K562 (cell line): ENCODE measurements around the gene PFAS. TPM values are rescaled to one million over a fixed set of nuclear protein-coding genes. Genes with fewer than 3 reads are reported as not detected.

Source experiments
- ATAC-seq: fragments of 200-7000 bp; cut with Tn5 transposase; 3 replicates; pipeline ENCODE4 v1.9.1; 2020; ENCODE audit warnings: moderate library complexity
- BruUV-seq: library from RNA; stranded (reverse); fragments of 400-500 nt; replicated peaks from 2 replicates; lab custom pipeline; 2021; lab: Mats Ljungman, UMichigan
- CTCF ChIA-PET: fragments of 300-600 bp; formaldehyde crosslinking; extraction: SDS; loops from one replicate; lab custom pipeline; 2021; ENCODE audit warnings: low intra/inter-chr PET ratio; lab: Yijun Ruan, JAX
- POLR2A ChIA-PET: fragments of 300-600, 350-650 bp; sonication (Branson Sonifier 250); formaldehyde crosslinking; extraction: SDS; loops from one replicate; lab custom pipeline; 2021; ENCODE audit warnings: antibody characterized with exemption, inconsistent platforms; lab: Yijun Ruan, JAX
- DNase-seq, 4 experiments: peaks; one replicate each; pipeline versions ENCODE4 v3.0.0 to v3.0.0-alpha.2; 2011 to 2018; ENCODE audit warnings: low spot score in 3 of 4, mixed read lengths in 3 of 4; ENCODE audit errors: extremely low read depth in 1 of 4
- FAIRE-seq: peaks from 2 replicates; lab custom pipeline; 2011; peaks lifted over from hg19 to GRCh38; lab: Jason Lieb, UNC
- H2AFZ ChIP-seq: 2 replicates; pipeline ENCODE4 v1.6.0; 2011; ENCODE audit warnings: low read depth, low read length, control low read depth, inconsistent platforms
- H3K27ac ChIP-seq: fragments of 200-600 bp; 3 replicates; pipeline ENCODE4 v1.8.0; 2011; ENCODE audit warnings: low read depth, mild to moderate bottlenecking, control low read depth, inconsistent platforms, low read length, moderate library complexity, mixed read lengths; ENCODE audit errors: extremely low read depth
- H3K27me3 ChIP-seq, 2 experiments: fragments of 300-600 bp in 1 of 2; 2 replicates in 1 of 2; 3 replicates in 1 of 2; pipeline versions ENCODE4 v1.6.0 to v1.8.0; 2011; ENCODE audit warnings: inconsistent platforms in 2 of 2, low read length in 2 of 2, mild to moderate bottlenecking in 1 of 2, mixed read lengths in 1 of 2, moderate library complexity in 1 of 2; ENCODE audit not compliant: control insufficient read depth in 2 of 2, insufficient read depth in 2 of 2
- H3K36me3 ChIP-seq: fragments of 300-600 bp; 3 replicates; pipeline ENCODE4 v1.8.0; 2011; ENCODE audit warnings: mild to moderate bottlenecking, low read length, inconsistent platforms; ENCODE audit not compliant: control insufficient read depth, insufficient read depth
- H3K4me1 ChIP-seq, 2 experiments: fragments of 200-600 bp in 1 of 2; replicated peaks in 1 of 2; 2 replicates in 1 of 2; 3 replicates in 1 of 2; pipeline versions ENCODE4 v1.5.1 to v1.8.0; 2011; ENCODE audit warnings: inconsistent platforms in 2 of 2, low read length in 2 of 2, mild to moderate bottlenecking in 1 of 2, mixed read lengths in 1 of 2, moderate library complexity in 1 of 2; ENCODE audit not compliant: control insufficient read depth in 2 of 2, insufficient read depth in 2 of 2
- H3K4me2 ChIP-seq: 2 replicates; pipeline ENCODE4 v1.6.1; 2011; ENCODE audit warnings: low read length, control low read depth, inconsistent platforms, mixed read lengths; ENCODE audit not compliant: insufficient read depth
- H3K4me3 ChIP-seq: fragments of 200-600 bp; sonication (generic), shearing (Covaris generic); 2 replicates; pipeline ENCODE4 v1.5.1; 2016; ENCODE audit warnings: control low read depth, inconsistent platforms
- H3K79me2 ChIP-seq: fragments of 200-600 bp; 3 replicates; pipeline ENCODE4 v1.8.0; 2011; ENCODE audit warnings: low read length, inconsistent platforms; ENCODE audit not compliant: control insufficient read depth, insufficient read depth
- H3K9ac ChIP-seq, 2 experiments: 2 replicates each; pipeline versions ENCODE4 v1.6.0 to v1.6.1; 2011; ENCODE audit warnings: low read depth in 2 of 2, low read length in 2 of 2, control low read depth in 1 of 2, inconsistent platforms in 1 of 2, mild to moderate bottlenecking in 1 of 2, mixed read lengths in 1 of 2; ENCODE audit not compliant: insufficient read depth in 1 of 2
- H3K9me1 ChIP-seq: one replicate; pipeline ENCODE4 v1.6.0; 2011; ENCODE audit warnings: inconsistent platforms, mild to moderate bottlenecking, low read length, moderate library complexity; ENCODE audit not compliant: control insufficient read depth, insufficient read depth
- H3K9me3 ChIP-seq: replicated peaks from 2 replicates; pipeline ENCODE4 v1.5.1; 2011; ENCODE audit warnings: low read depth, low read length, inconsistent platforms; ENCODE audit not compliant: control insufficient read depth, insufficient read depth
- H4K20me1 ChIP-seq: replicated peaks from 2 replicates; pipeline ENCODE4 v1.6.1; 2011; ENCODE audit warnings: low read length, inconsistent platforms, mixed read lengths; ENCODE audit not compliant: control insufficient read depth, insufficient read depth
- CAMTA2 ChIP-seq: fragments of 250-450 bp; sonication (Bioruptor Pico); conservative IDR thresholded peaks from 2 replicates; pipeline ENCODE4 v1.5.1; 2022
- FOXK1 ChIP-seq: sonication (generic); formaldehyde crosslinking; IDR thresholded peaks from 2 replicates; pipeline ENCODE4 v1.8.0; 2022; ENCODE audit warnings: missing genetic modification reagents, mild to moderate bottlenecking, borderline replicate concordance
- HEY1 ChIP-seq: fragments of 250-450 bp; sonication (Bioruptor Pico); IDR thresholded peaks from 2 replicates; pipeline ENCODE4 v1.5.0; 2020; ENCODE audit warnings: mild to moderate bottlenecking, moderate library complexity, borderline replicate concordance
- ILF3 ChIP-seq: fragments of 450-650 bp; IDR thresholded peaks from 2 replicates; pipeline ENCODE4 v1.6.1; 2018; ENCODE audit warnings: antibody characterized with exemption, mild to moderate bottlenecking, moderate library complexity, borderline replicate concordance
- KAT7 ChIP-seq: sonication (generic); formaldehyde crosslinking; IDR thresholded peaks from 2 replicates; pipeline ENCODE4 v1.8.0; 2022; ENCODE audit warnings: missing genetic modification reagents, mild to moderate bottlenecking, borderline replicate concordance
- POLR2G ChIP-seq: fragments of 200-400 bp; formaldehyde crosslinking; IDR thresholded peaks from 2 replicates; pipeline ENCODE4 v1.6.1; 2017; ENCODE audit warnings: low read depth, mild to moderate bottlenecking, antibody characterized with exemption, low read length, moderate library complexity
- POLR2H ChIP-seq: IDR thresholded peaks from 2 replicates; pipeline ENCODE4 v1.6.1; 2016; ENCODE audit warnings: missing genetic modification characterization, low read depth, mild to moderate bottlenecking, control low read depth, missing compliant biosample characterization, moderate library complexity
- RBM15 ChIP-seq: fragments of 200-400 bp; formaldehyde crosslinking; IDR thresholded peaks from 2 replicates; pipeline ENCODE4 v1.6.1; 2018; ENCODE audit warnings: mild to moderate bottlenecking, low read length, moderate library complexity; ENCODE audit not compliant: insufficient read depth
- SIX5 ChIP-seq, 2 experiments: IDR thresholded peaks; 2 replicates each; pipeline ENCODE4 v1.6.1; 2011; ENCODE audit warnings: low read length in 2 of 2, borderline replicate concordance in 1 of 2, low read depth in 1 of 2, mild to moderate bottlenecking in 1 of 2, moderate library complexity in 1 of 2; ENCODE audit not compliant: insufficient read depth in 1 of 2
- SMARCA4 ChIP-seq: fragments of 450-650 bp; IDR thresholded peaks from 2 replicates; pipeline ENCODE4 v1.6.1; 2016
- TAF9B ChIP-seq: fragments of 450-650 bp; IDR thresholded peaks from 2 replicates; pipeline ENCODE4 v1.6.1; 2018; ENCODE audit warnings: mild to moderate bottlenecking; ENCODE audit not compliant: partially characterized antibody
- U2AF1 ChIP-seq: fragments of 200-400 bp; formaldehyde crosslinking; optimal IDR thresholded peaks from 2 replicates; pipeline ENCODE3; 2017; ENCODE audit warnings: mild to moderate bottlenecking, low read depth, low read length, moderate library complexity
- ZEB2 ChIP-seq: fragments of 450-650 bp; IDR thresholded peaks from 2 replicates; pipeline ENCODE4 v1.6.1; 2016
- ZNF134 ChIP-seq: fragments of 250-450 bp; sonication (Bioruptor Pico); conservative IDR thresholded peaks from 2 replicates; pipeline ENCODE4 v1.4.0; 2020
- ZNF23 ChIP-seq: fragments of 250-450 bp; sonication (Bioruptor Pico); IDR thresholded peaks from 2 replicates; pipeline ENCODE4 v1.4.0; 2020; ENCODE audit warnings: mild to moderate bottlenecking
- ZNF280B ChIP-seq: fragments of 250-450 bp; sonication (Bioruptor Pico); IDR thresholded peaks from 2 replicates; pipeline ENCODE4 v1.5.1; 2021; ENCODE audit warnings: mild to moderate bottlenecking
- ZNF316 ChIP-seq: fragments of 450-650 bp; IDR thresholded peaks from 2 replicates; pipeline ENCODE4 v1.6.1; 2016
- ZNF644 ChIP-seq: fragments of 200-800 bp; sonication (Bioruptor generic); IDR thresholded peaks from 2 replicates; pipeline ENCODE4 v1.6.1; 2016; ENCODE audit warnings: low read depth, missing genetic modification characterization, missing compliant biosample characterization
- WGBS: fragments of 100-300 bp; shearing (Covaris generic); methylation state at CpG from one replicate; pipeline ENCODE4 v1.1.6; 2016; ENCODE audit warnings: low coverage, mixed read lengths; ENCODE audit not compliant: insufficient coverage; ENCODE audit errors: missing lambda C conversion rate; 5-methylcytosine and 5-hydroxymethylcytosine counted together
- in situ Hi-C: fragments of 300-500 bp; cut with MboI; formaldehyde crosslinking; loops from 4 replicates; pipeline ENCODE4 v1.15.0; 2018; ENCODE audit warnings: inconsistent platforms, mixed read lengths
- intact Hi-C: fragments of 100-400 bp; cut with micrococcal nuclease; formaldehyde crosslinking; loops from 2 replicates; pipeline ENCODE4 v1.14.2; 2022
- polyA plus RNA-seq, 8 experiments: library from polyadenylated mRNA; depleted of rRNA in 4 of 8; stranded (reverse) in 5 of 8; unstranded in 3 of 8; fragments of >200 nt; fragmentation: Nextera tagmentation in 2 of 8; fragmentation: Illumina TruSeq in 1 of 8; extraction: Ambion mirVana in 2 of 8; extraction: Trizol in 1 of 8; gene quantifications; 2 replicates each; pipeline versions ENCODE4 v1.2.1 to v1.2.3, GENCODE V29; 2011 to 2014; ENCODE audit warnings: inconsistent platforms in 1 of 8, missing spikeins in 1 of 8
- total RNA-seq, 7 experiments: library from RNA; depleted of rRNA in 6 of 7; stranded (reverse); fragments of >200 nt in 6 of 7; fragmentation: Illumina TruSeq in 2 of 7; extraction: Trizol in 2 of 7; gene quantifications; 2 replicates each; pipeline versions ENCODE4 v1.2.1 to v1.2.3, GENCODE V29; 2011 to 2021; ENCODE audit warnings: low replicate concordance in 1 of 7

PFAS gene
- total and polyA plus RNA-seq, 9 of the 15 experiments (the other 6 are each of a cell fraction or from before 2014, with no cell fraction given): 11.6 to 131 (median 43.9) TPM

DNA sequence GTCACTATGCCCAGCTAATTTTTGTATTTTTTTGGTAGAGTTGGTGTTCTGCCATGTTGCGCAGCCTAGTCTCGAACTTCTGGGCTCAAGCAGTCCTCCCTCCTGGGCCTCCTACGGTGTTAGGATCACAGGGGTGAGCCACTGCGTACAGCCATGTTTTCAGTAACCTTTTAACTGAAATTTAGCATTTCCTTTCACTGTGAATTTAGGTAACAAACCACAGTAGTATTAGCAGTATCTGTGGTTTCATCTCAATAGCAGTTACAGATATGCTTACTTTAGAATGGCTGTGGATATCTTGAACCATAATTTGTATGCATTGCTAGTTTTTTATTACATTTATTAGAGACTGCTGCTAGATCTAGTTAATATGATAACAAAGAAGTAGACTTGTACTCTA lies 35.0 kb downstream of the PFAS start:
- DNase-seq (no peak), ATAC-seq (no peak), FAIRE-seq (no peak)
- BruUV-seq: no TSS peak
- Histone ChIP-seq H3K27ac (no peak overlapping the region), H3K9me3 (no peaks in the 10 kb centered on the region), H3K4me3 (no peak overlapping the region), H3K27me3 (no peaks in the 10 kb centered on the region), H3K4me1 (peaks cover under 1 to 22% of the 10 kb centered on the region in 2 experiments; a peak in 2 of 5 replicates), H3K4me2 (no peak overlapping the region), H3K9ac (no peak overlapping the region), H2AFZ (no peak overlapping the region), H3K9me1 (no peaks in the 10 kb centered on the region), H3K36me3 (no peaks in the 10 kb centered on the region), H4K20me1 (no peaks in the 10 kb centered on the region)
- in situ Hi-C loops: no loop called here
- ChIA-PET CTCF (no interaction called here), POLR2A (interaction anchor here (1.1 to 1.5 kb wide), 3 partner anchors 11 to 14 kb away, joined by 3 read pairs; partner anchors contain the start of gene SLC25A35)
- WGBS: 57% methylated on average over 3 of the region's 4 CpGs
- TF ChIP-seq ZNF134: no peak
- no peak for TF ChIP-seq ZEB2
- no peak for TF ChIP-seq ZNF644 (tag)
- no peak for TF ChIP-seq FOXK1 (CRISPR knock-in tag)
- TF ChIP-seq SMARCA4: no peak
- TF ChIP-seq SIX5 (IDR thresholded peaks at IDR 0.05; ENCODE audit: borderline replicate concordance in 1 of 2, insufficient read depth in 1 of 2, low read depth in 1 of 2, low read length in 2 of 2): no peak
- no peak for TF ChIP-seq POLR2H (tag)
- no peak for TF ChIP-seq ZNF316
- TF ChIP-seq ILF3: no peak
- no peak for TF ChIP-seq ZNF280B
- TF ChIP-seq HEY1 (CRISPR knock-in tag): no peak
- TF ChIP-seq U2AF1: no peak
- TF ChIP-seq POLR2G: no peak
- no peak for TF ChIP-seq TAF9B
- no peak for TF ChIP-seq RBM15
- TF ChIP-seq CAMTA2 (CRISPR knock-in tag): no peak
- TF ChIP-seq ZNF23 (CRISPR knock-in tag): no peak
- TF ChIP-seq KAT7 (CRISPR knock-in tag): no peak
- TF ChIP-seq, all 486 proteins: peak for 0
- H3K79me2 ChIP-seq: no peaks in the 10 kb centered on the region
- intact Hi-C loops: no loop called here
